HCT116 (cell line): ENCODE results near the gene EPS15. TPM values are rescaled to one million over a fixed set of nuclear protein-coding genes. Genes with fewer than 3 reads are reported as not detected.

ENCODE experiments used
- ATAC-seq: fragments of 200-7000 bp; cut with Tn5 transposase; 2 replicates; pipeline ENCODE4 v1.9.1; 2020; ENCODE audit warnings: mild to moderate bottlenecking, moderate library complexity
- BruUV-seq: library from RNA; stranded (reverse); fragments of 400-500 nt; replicated peaks from 2 replicates; lab custom pipeline; 2021; lab: Mats Ljungman, UMichigan
- CTCF ChIA-PET: fragments of 300-600 bp; sonication (Branson Sonifier 250); formaldehyde crosslinking; loops from one replicate; lab custom pipeline; 2021; ENCODE audit warnings: antibody characterized with exemption; lab: Charles Lee
- POLR2A ChIA-PET: fragments of 300-600, 350-600 bp; sonication (Branson Sonifier 250); formaldehyde crosslinking; loops from one replicate; lab custom pipeline; 2021; ENCODE audit warnings: antibody characterized with exemption; lab: Charles Lee
- RAD21 ChIA-PET, 2 experiments: fragments of 300-600 bp; sonication (Branson Sonifier 250); formaldehyde crosslinking; loops; one replicate each; lab custom pipeline; 2023; ENCODE audit warnings: low total read pairs in 2 of 2; ENCODE audit not compliant: uncharacterized antibody in 2 of 2, unreplicated experiment in 2 of 2, low non-redundant PET in 1 of 2; lab: Charles Lee
- DNase-seq: peaks from one replicate; pipeline ENCODE4 v3.0.0-alpha.2; 2010; ENCODE audit warnings: low read depth, low spot score
- H2AFZ ChIP-seq: fragments of 200-600 bp; shearing (Covaris generic), sonication (generic); 2 replicates; pipeline ENCODE4 v1.6.1; 2017; ENCODE audit warnings: low read depth, mixed run types, mixed read lengths, antibody characterized with exemption, low read length; ENCODE audit not compliant: poor library complexity, severe bottlenecking
- H3K27ac ChIP-seq: 2 replicates; pipeline ENCODE4 v1.5.1; 2012; ENCODE audit warnings: low read depth, low read length
- H3K27me3 ChIP-seq: fragments of 200-600 bp; sonication (generic); 2 replicates; pipeline ENCODE4 v1.6.1; 2016; ENCODE audit warnings: mixed run types, low read length, mixed read lengths; ENCODE audit not compliant: insufficient read depth
- H3K36me3 ChIP-seq, 2 experiments: fragments of 200-500 bp in 1 of 2; fragments of 200-600 bp in 1 of 2; sonication (Bioruptor generic) in 1 of 2; sonication (generic) in 1 of 2; 2 replicates each; pipeline versions ENCODE4 v1.5.1 to v1.6.1; 2014 to 2016; ENCODE audit warnings: low read length in 2 of 2, inconsistent platforms in 1 of 2, mixed read lengths in 1 of 2, mixed run types in 1 of 2; ENCODE audit not compliant: insufficient read depth in 2 of 2, control insufficient read depth in 1 of 2
- H3K4me1 ChIP-seq, 2 experiments: fragments of 200-600 bp in 1 of 2; sonication (generic) in 1 of 2; 2 replicates each; pipeline versions ENCODE4 v1.5.1 to v1.6.1; 2012 to 2017; ENCODE audit warnings: low read length in 2 of 2, inconsistent platforms in 1 of 2, mild to moderate bottlenecking in 1 of 2, mixed read lengths in 1 of 2, mixed run types in 1 of 2, moderate library complexity in 1 of 2; ENCODE audit not compliant: insufficient read depth in 2 of 2, control insufficient read depth in 1 of 2
- H3K4me2 ChIP-seq: fragments of 200-600 bp; sonication (generic); 2 replicates; pipeline ENCODE4 v1.6.1; 2017; ENCODE audit warnings: mixed run types, low read length, mixed read lengths
- H3K4me3 ChIP-seq, 2 experiments: fragments of 200-600 bp in 1 of 2; sonication (generic) in 1 of 2; replicated peaks in 1 of 2; 2 replicates each; pipeline ENCODE4 v1.5.1; 2011 to 2016; ENCODE audit warnings: low read length in 2 of 2, control low read depth in 1 of 2, low read depth in 1 of 2, mild to moderate bottlenecking in 1 of 2, mixed read lengths in 1 of 2, mixed run types in 1 of 2
- H3K79me2 ChIP-seq: fragments of 200-600 bp; sonication (generic); 2 replicates; pipeline ENCODE4 v1.6.1; 2017; ENCODE audit warnings: mild to moderate bottlenecking, mixed run types, low read length, moderate library complexity, mixed read lengths; ENCODE audit not compliant: insufficient read depth
- H3K9ac ChIP-seq: fragments of 200-600 bp; sonication (generic); 2 replicates; pipeline ENCODE4 v1.6.1; 2016; ENCODE audit warnings: low read length, mixed read lengths
- H3K9me2 ChIP-seq: fragments of 200-600 bp; sonication (generic), shearing (Covaris generic); 2 replicates; pipeline ENCODE4 v1.6.1; 2017; ENCODE audit warnings: mixed run types, mild to moderate bottlenecking, moderate library complexity; ENCODE audit not compliant: insufficient read depth
- H3K9me3 ChIP-seq, 2 experiments: fragments of 200-500 bp in 1 of 2; fragments of 200-600 bp in 1 of 2; sonication (Bioruptor generic) in 1 of 2; sonication (generic) in 1 of 2; 2 replicates each; pipeline ENCODE4 v1.6.1; 2014 to 2017; ENCODE audit warnings: low read length in 2 of 2, mixed read lengths in 2 of 2, inconsistent platforms in 1 of 2, low read depth in 1 of 2, mild to moderate bottlenecking in 1 of 2, mixed run types in 1 of 2, moderate library complexity in 1 of 2; ENCODE audit not compliant: control insufficient read depth in 1 of 2, insufficient read depth in 1 of 2
- H4K20me1 ChIP-seq: fragments of 200-600 bp; sonication (generic), shearing (Covaris generic); 2 replicates; pipeline ENCODE4 v1.6.1; 2017; ENCODE audit warnings: mixed run types, mild to moderate bottlenecking, moderate library complexity; ENCODE audit not compliant: insufficient read depth
- CBX3 ChIP-seq: IDR thresholded peaks from 2 replicates; pipeline ENCODE4 v1.6.1; 2012; ENCODE audit warnings: low read depth
- CEBPB ChIP-seq: IDR thresholded peaks from 2 replicates; pipeline ENCODE4 v1.6.1; 2012; ENCODE audit warnings: low read depth
- ELF1 ChIP-seq: IDR thresholded peaks from 2 replicates; pipeline ENCODE4 v1.6.1; 2012; ENCODE audit warnings: low read depth, borderline replicate concordance
- FOSL1 ChIP-seq: IDR thresholded peaks from 2 replicates; pipeline ENCODE4 v1.6.1; 2012; ENCODE audit warnings: low read depth
- POLR2AphosphoS5 ChIP-seq: IDR thresholded peaks from 2 replicates; pipeline ENCODE4 v1.6.1; 2011; ENCODE audit warnings: mild to moderate bottlenecking, low read depth, low read length, moderate library complexity
- RAD21 ChIP-seq: IDR thresholded peaks from 2 replicates; pipeline ENCODE4 v1.6.1; 2012; ENCODE audit warnings: low read depth, mild to moderate bottlenecking
- SP1 ChIP-seq: IDR thresholded peaks from 2 replicates; pipeline ENCODE4 v1.6.1; 2012; ENCODE audit warnings: low read depth
- YY1 ChIP-seq: IDR thresholded peaks from 2 replicates; pipeline ENCODE4 v1.6.1; 2011; ENCODE audit warnings: low read length, low read depth, moderate library complexity, mild to moderate bottlenecking; ENCODE audit not compliant: insufficient replicate concordance; ENCODE audit errors: extremely low read depth
- intact Hi-C: fragments of 100-400 bp; cut with micrococcal nuclease; formaldehyde crosslinking; loops from 2 replicates; pipeline ENCODE4 v1.10.0; 2022
- total RNA-seq: library from RNA; stranded (reverse); gene quantifications from one replicate; pipeline ENCODE4 v1.2.1, GENCODE V29; 2021; ENCODE audit not compliant: unreplicated experiment
- TF ChIP-seq, protein P1 (sequence below), 3 experiments: fragments of 200-600 bp in 1 of 3; sonication (generic) in 1 of 3; IDR thresholded peaks in 2 of 3; conservative IDR thresholded peaks in 1 of 3; 2 replicates each; pipeline ENCODE4 v1.5.1; 2012 to 2017; ENCODE audit warnings: low read depth in 2 of 3, low read length in 2 of 3, antibody characterized with exemption in 1 of 3, borderline replicate concordance in 1 of 3, control low read depth in 1 of 3, mild to moderate bottlenecking in 1 of 3, mixed read lengths in 1 of 3, mixed run types in 1 of 3, moderate library complexity in 1 of 3; ENCODE audit not compliant: insufficient read depth in 1 of 3
- TF ChIP-seq, protein P2 (sequence below): IDR thresholded peaks from 2 replicates; pipeline ENCODE4 v1.6.1; 2012
- TF ChIP-seq, protein P3 (sequence below): IDR thresholded peaks from 2 replicates; pipeline ENCODE4 v1.6.1; 2011; ENCODE audit warnings: mild to moderate bottlenecking, low read length, moderate library complexity; ENCODE audit not compliant: insufficient replicate concordance; ENCODE audit errors: extremely low read depth
- TF ChIP-seq, protein P4 (sequence below): IDR thresholded peaks from 2 replicates; pipeline ENCODE4 v1.6.1; 2012; ENCODE audit warnings: low read depth

Gene EPS15
- total RNA-seq, 1 experiment from 2014 or later, result 41.2 TPM

GRCh38 chr1:51351907-51352306 is 167.2 kb downstream of the EPS15 start:
- H3K9me2 ChIP-seq, result no peaks in the 10 kb centered on the region
- intact Hi-C loops, result no loop called here

More at GRCh38 chr1:51351907-51352306, 167.2 kb downstream of the EPS15 start:
- no peak for DNase-seq
- CTCF ChIA-PET, result no interaction called here
- H3K4me3 ChIP-seq, result no peak overlapping the region
- RAD21 ChIA-PET, result no interaction called here
- H3K27me3 ChIP-seq, result no peaks in the 10 kb centered on the region
- TF ChIP-seq FOSL1 (no peak), CBX3 (no peak), RAD21 (no peak), SP1 (no peak), POLR2AphosphoS5 (no peak), CEBPB (no peak), YY1 (no peak), ELF1 (no peak)
- TF ChIP-seq, protein P1, sequence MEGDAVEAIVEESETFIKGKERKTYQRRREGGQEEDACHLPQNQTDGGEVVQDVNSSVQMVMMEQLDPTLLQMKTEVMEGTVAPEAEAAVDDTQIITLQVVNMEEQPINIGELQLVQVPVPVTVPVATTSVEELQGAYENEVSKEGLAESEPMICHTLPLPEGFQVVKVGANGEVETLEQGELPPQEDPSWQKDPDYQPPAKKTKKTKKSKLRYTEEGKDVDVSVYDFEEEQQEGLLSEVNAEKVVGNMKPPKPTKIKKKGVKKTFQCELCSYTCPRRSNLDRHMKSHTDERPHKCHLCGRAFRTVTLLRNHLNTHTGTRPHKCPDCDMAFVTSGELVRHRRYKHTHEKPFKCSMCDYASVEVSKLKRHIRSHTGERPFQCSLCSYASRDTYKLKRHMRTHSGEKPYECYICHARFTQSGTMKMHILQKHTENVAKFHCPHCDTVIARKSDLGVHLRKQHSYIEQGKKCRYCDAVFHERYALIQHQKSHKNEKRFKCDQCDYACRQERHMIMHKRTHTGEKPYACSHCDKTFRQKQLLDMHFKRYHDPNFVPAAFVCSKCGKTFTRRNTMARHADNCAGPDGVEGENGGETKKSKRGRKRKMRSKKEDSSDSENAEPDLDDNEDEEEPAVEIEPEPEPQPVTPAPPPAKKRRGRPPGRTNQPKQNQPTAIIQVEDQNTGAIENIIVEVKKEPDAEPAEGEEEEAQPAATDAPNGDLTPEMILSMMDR (IDR thresholded peaks at IDR 0.05 in 2 of 3, conservative IDR thresholded peaks at IDR 0.05 in 1 of 3; ENCODE audit: borderline replicate concordance in 1 of 3, insufficient read depth in 1 of 3, low read depth in 2 of 3, low read length in 2 of 3), result no peak
- TF ChIP-seq, protein P2, sequence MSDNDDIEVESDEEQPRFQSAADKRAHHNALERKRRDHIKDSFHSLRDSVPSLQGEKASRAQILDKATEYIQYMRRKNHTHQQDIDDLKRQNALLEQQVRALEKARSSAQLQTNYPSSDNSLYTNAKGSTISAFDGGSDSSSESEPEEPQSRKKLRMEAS, result no peak
- TF ChIP-seq, protein P3, sequence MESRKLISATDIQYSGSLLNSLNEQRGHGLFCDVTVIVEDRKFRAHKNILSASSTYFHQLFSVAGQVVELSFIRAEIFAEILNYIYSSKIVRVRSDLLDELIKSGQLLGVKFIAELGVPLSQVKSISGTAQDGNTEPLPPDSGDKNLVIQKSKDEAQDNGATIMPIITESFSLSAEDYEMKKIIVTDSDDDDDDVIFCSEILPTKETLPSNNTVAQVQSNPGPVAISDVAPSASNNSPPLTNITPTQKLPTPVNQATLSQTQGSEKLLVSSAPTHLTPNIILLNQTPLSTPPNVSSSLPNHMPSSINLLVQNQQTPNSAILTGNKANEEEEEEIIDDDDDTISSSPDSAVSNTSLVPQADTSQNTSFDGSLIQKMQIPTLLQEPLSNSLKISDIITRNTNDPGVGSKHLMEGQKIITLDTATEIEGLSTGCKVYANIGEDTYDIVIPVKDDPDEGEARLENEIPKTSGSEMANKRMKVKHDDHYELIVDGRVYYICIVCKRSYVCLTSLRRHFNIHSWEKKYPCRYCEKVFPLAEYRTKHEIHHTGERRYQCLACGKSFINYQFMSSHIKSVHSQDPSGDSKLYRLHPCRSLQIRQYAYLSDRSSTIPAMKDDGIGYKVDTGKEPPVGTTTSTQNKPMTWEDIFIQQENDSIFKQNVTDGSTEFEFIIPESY, result no peak
- TF ChIP-seq, protein P4, sequence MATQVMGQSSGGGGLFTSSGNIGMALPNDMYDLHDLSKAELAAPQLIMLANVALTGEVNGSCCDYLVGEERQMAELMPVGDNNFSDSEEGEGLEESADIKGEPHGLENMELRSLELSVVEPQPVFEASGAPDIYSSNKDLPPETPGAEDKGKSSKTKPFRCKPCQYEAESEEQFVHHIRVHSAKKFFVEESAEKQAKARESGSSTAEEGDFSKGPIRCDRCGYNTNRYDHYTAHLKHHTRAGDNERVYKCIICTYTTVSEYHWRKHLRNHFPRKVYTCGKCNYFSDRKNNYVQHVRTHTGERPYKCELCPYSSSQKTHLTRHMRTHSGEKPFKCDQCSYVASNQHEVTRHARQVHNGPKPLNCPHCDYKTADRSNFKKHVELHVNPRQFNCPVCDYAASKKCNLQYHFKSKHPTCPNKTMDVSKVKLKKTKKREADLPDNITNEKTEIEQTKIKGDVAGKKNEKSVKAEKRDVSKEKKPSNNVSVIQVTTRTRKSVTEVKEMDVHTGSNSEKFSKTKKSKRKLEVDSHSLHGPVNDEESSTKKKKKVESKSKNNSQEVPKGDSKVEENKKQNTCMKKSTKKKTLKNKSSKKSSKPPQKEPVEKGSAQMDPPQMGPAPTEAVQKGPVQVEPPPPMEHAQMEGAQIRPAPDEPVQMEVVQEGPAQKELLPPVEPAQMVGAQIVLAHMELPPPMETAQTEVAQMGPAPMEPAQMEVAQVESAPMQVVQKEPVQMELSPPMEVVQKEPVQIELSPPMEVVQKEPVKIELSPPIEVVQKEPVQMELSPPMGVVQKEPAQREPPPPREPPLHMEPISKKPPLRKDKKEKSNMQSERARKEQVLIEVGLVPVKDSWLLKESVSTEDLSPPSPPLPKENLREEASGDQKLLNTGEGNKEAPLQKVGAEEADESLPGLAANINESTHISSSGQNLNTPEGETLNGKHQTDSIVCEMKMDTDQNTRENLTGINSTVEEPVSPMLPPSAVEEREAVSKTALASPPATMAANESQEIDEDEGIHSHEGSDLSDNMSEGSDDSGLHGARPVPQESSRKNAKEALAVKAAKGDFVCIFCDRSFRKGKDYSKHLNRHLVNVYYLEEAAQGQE, result no peak
- no peak for ATAC-seq
- H3K4me2 ChIP-seq, result no peak overlapping the region
- no peak overlapping the region for H2AFZ ChIP-seq
- no peak overlapping the region for H3K9ac ChIP-seq
- no TSS peak for BruUV-seq
- POLR2A ChIA-PET, result no interaction called here
- H4K20me1 ChIP-seq, result no peaks in the 10 kb centered on the region
- H3K79me2 ChIP-seq, result no peaks in the 10 kb centered on the region
- no peaks in the 10 kb centered on the region for H3K9me3 ChIP-seq
- no peak overlapping the region for H3K27ac ChIP-seq
- no peaks in the 10 kb centered on the region for H3K4me1 ChIP-seq
- peaks cover 4% of the 10 kb centered on the region in 2 experiments; a peak in 1 of 4 replicates for H3K36me3 ChIP-seq
